Measurements from ENCODE around the gene ZNF316. TPM values are rescaled to one million over a fixed set of nuclear protein-coding genes. Genes with fewer than 3 reads are reported as not detected.

Gene ZNF316
- total RNA-seq, 2 donors from 2014 or later = 21.4 to 29.6 TPM

- H3K27ac ChIP-seq (ENCODE audit: low read depth, low read length) = no peak overlapping the region
- no peaks in the 10 kb centered on the region for H3K4me1 ChIP-seq (ENCODE audit: control insufficient read depth, insufficient read depth, low read length)
- no peak overlapping the region for H3K9ac ChIP-seq (ENCODE audit: extremely low read depth, low read length, poor library complexity, severe bottlenecking)
- no peaks in the 10 kb centered on the region for H3K27me3 ChIP-seq (ENCODE audit: control insufficient read depth, insufficient read depth, low read length, poor library complexity, severe bottlenecking)
- Mint-ChIP-seq H3K27me3 (ENCODE audit: insufficient read depth) (no peaks in the 10 kb centered on the region), H3K4me1 (peaks cover 16% of the 10 kb centered on the region), H3K27ac (peak overlapping the region; percentile 93), H3K4me3 (no peak overlapping the region), H3K36me3 (ENCODE audit: low read depth) (peaks cover 43% of the 10 kb centered on the region), H3K9me3 (no peaks in the 10 kb centered on the region)
- peak; percentile 95 for DNase-seq
- 53 to 70% methylated on average over 3 to 11 of the region's 11 CpGs for WGBS, 2 experiments (ENCODE audit: insufficient coverage in 1 of 2, insufficient read length in 1 of 2)
- peaks cover 11% of the 10 kb centered on the region for H3K36me3 ChIP-seq (ENCODE audit: control insufficient read depth, insufficient read depth, low read length)
- TF ChIP-seq CTCF (conservative IDR thresholded peaks at IDR 0.05) = no peak
- H3K4me3 ChIP-seq (ENCODE audit: low read length) = no peak overlapping the region
- no peaks in the 10 kb centered on the region for H3K9me3 ChIP-seq (ENCODE audit: control insufficient read depth, low read length)
These were observed 3.2 kb downstream of the ZNF316 start for GRCh38 chr7:6640246-6640721.

- DNase-seq = no peak
- no peak overlapping the region for H3K27ac ChIP-seq (ENCODE audit: low read depth, low read length)
- H3K4me3 ChIP-seq (ENCODE audit: low read length) = no peak overlapping the region
- 94 to 96% methylated on average over 14 to 15 of the region's 15 CpGs for WGBS, 2 experiments (ENCODE audit: insufficient coverage in 1 of 2, insufficient read length in 1 of 2)
- Mint-ChIP-seq H3K4me1 (peaks cover 12% of the 10 kb centered on the region), H3K4me3 (no peak overlapping the region), H3K27ac (peak overlapping the region; percentile 9), H3K9me3 (no peaks in the 10 kb centered on the region), H3K36me3 (ENCODE audit: low read depth) (peaks cover 48% of the 10 kb centered on the region), H3K27me3 (ENCODE audit: insufficient read depth) (no peaks in the 10 kb centered on the region)
- no peak overlapping the region for H3K9ac ChIP-seq (ENCODE audit: extremely low read depth, low read length, poor library complexity, severe bottlenecking)
- no peaks in the 10 kb centered on the region for H3K4me1 ChIP-seq (ENCODE audit: control insufficient read depth, insufficient read depth, low read length)
- H3K9me3 ChIP-seq (ENCODE audit: control insufficient read depth, low read length) = no peaks in the 10 kb centered on the region
- peaks cover 12% of the 10 kb centered on the region for H3K36me3 ChIP-seq (ENCODE audit: control insufficient read depth, insufficient read depth, low read length)
- H3K27me3 ChIP-seq (ENCODE audit: control insufficient read depth, insufficient read depth, low read length, poor library complexity, severe bottlenecking) = no peaks in the 10 kb centered on the region
- no peak for TF ChIP-seq CTCF (conservative IDR thresholded peaks at IDR 0.05)
These were observed 4.4 kb downstream of the ZNF316 start for GRCh38 chr7:6641305-6642035.

- Mint-ChIP-seq H3K36me3 (ENCODE audit: low read depth) (peaks cover 48% of the 10 kb centered on the region), H3K27me3 (ENCODE audit: insufficient read depth) (no peaks in the 10 kb centered on the region), H3K9me3 (no peaks in the 10 kb centered on the region), H3K4me1 (peaks cover 12% of the 10 kb centered on the region), H3K4me3 (no peak overlapping the region), H3K27ac (no peak overlapping the region)
- no peak overlapping the region for H3K27ac ChIP-seq (ENCODE audit: low read depth, low read length)
- no peak for DNase-seq
- H3K9me3 ChIP-seq (ENCODE audit: control insufficient read depth, low read length) = no peaks in the 10 kb centered on the region
- WGBS, 2 experiments (ENCODE audit: insufficient coverage in 1 of 2, insufficient read length in 1 of 2) = 96 to 97% methylated on average over 18 to 24 of the region's 24 CpGs
- no peaks in the 10 kb centered on the region for H3K4me1 ChIP-seq (ENCODE audit: control insufficient read depth, insufficient read depth, low read length)
- no peak overlapping the region for H3K4me3 ChIP-seq (ENCODE audit: low read length)
- H3K27me3 ChIP-seq (ENCODE audit: control insufficient read depth, insufficient read depth, low read length, poor library complexity, severe bottlenecking) = no peaks in the 10 kb centered on the region
- no peak for TF ChIP-seq CTCF (conservative IDR thresholded peaks at IDR 0.05)
- peaks cover 12% of the 10 kb centered on the region for H3K36me3 ChIP-seq (ENCODE audit: control insufficient read depth, insufficient read depth, low read length)
- no peak overlapping the region for H3K9ac ChIP-seq (ENCODE audit: extremely low read depth, low read length, poor library complexity, severe bottlenecking)
These were observed 5.2 kb downstream of the ZNF316 start for GRCh38 chr7:6642239-6642839.

All from endodermal cell (in vitro differentiated cells).